GM12878 (cell line): Measurements from ENCODE around the gene OTUB1. TPM values are rescaled to one million over a fixed set of nuclear protein-coding genes. Genes with fewer than 3 reads are reported as not detected.
A peak's percentile ranks its signal among the peaks of the same experiment; 100 is the strongest.

ENCODE experiments used
- ASH2L ChIP-seq: fragments of 300-600, 200-600 bp; sonication (generic); IDR thresholded peaks from 2 replicates; pipeline ENCODE4 v1.6.1; 2017; ENCODE audit warnings: low read depth, mild to moderate bottlenecking, borderline replicate concordance
- BCL11A ChIP-seq: IDR thresholded peaks from 2 replicates; pipeline ENCODE4 v1.6.1; 2011; ENCODE audit warnings: low read depth, low read length
- BRCA1 ChIP-seq: IDR thresholded peaks from 2 replicates; pipeline ENCODE4 v1.6.1; 2011; ENCODE audit warnings: low read depth, low read length, improper control_type of control experiment
- CBX3 ChIP-seq: fragments of 200-600 bp; sonication (generic); IDR thresholded peaks from 2 replicates; pipeline ENCODE4 v1.6.1; 2016; ENCODE audit warnings: low read depth, borderline replicate concordance
- CBX5 ChIP-seq: sonication (generic); IDR thresholded peaks from 2 replicates; pipeline ENCODE4 v1.6.1; 2016; ENCODE audit warnings: low read depth, moderate library complexity, mild to moderate bottlenecking, inconsistent platforms
- CHD2 ChIP-seq: IDR thresholded peaks from 2 replicates; pipeline ENCODE4 v1.6.1; 2011; ENCODE audit warnings: low read depth, low read length, improper control_type of control experiment, borderline replicate concordance
- CREM ChIP-seq: IDR thresholded peaks from 2 replicates; pipeline ENCODE4 v1.6.1; 2014; ENCODE audit warnings: antibody characterized with exemption, low read depth
- FOXM1 ChIP-seq: IDR thresholded peaks from 2 replicates; pipeline ENCODE4 v1.6.1; 2012; ENCODE audit warnings: low read depth, mild to moderate bottlenecking, inconsistent platforms, low read length, moderate library complexity
- HCFC1 ChIP-seq: fragments of 150-350 bp; IDR thresholded peaks from 2 replicates; pipeline ENCODE4 v1.6.1; 2014; ENCODE audit warnings: low read length
- IKZF1 ChIP-seq: fragments of 450-650 bp; conservative IDR thresholded peaks from 2 replicates; pipeline ENCODE4 v1.6.1; 2017; ENCODE audit warnings: antibody characterized with exemption, mild to moderate bottlenecking
- IKZF2 ChIP-seq, 2 experiments: fragments of 450-650 bp; IDR thresholded peaks; 2 replicates each; pipeline ENCODE4 v1.6.1; 2017; ENCODE audit warnings: mild to moderate bottlenecking in 2 of 2, moderate library complexity in 2 of 2
- KAT2A ChIP-seq: conservative IDR thresholded peaks from 2 replicates; pipeline ENCODE4 v1.6.1; 2011; ENCODE audit warnings: low read depth, low read length; ENCODE audit not compliant: control insufficient read depth
- MYB ChIP-seq: fragments of 150-350 bp; IDR thresholded peaks from 2 replicates; pipeline ENCODE4 v1.6.1; 2014; ENCODE audit warnings: mild to moderate bottlenecking, low read depth, low read length, borderline replicate concordance
- NBN ChIP-seq: fragments of 450-650 bp; IDR thresholded peaks from 2 replicates; pipeline ENCODE4 v1.6.1; 2016
- NFXL1 ChIP-seq: fragments of 450-650 bp; IDR thresholded peaks from 2 replicates; pipeline ENCODE4 v1.6.1; 2017; ENCODE audit warnings: antibody characterized with exemption, mild to moderate bottlenecking, borderline replicate concordance
- NKRF ChIP-seq: fragments of 450-650 bp; conservative IDR thresholded peaks from 2 replicates; pipeline ENCODE4 v1.6.1; 2017; ENCODE audit warnings: mild to moderate bottlenecking, moderate library complexity
- NR2C1 ChIP-seq: fragments of 450-650 bp; IDR thresholded peaks from 2 replicates; pipeline ENCODE4 v1.6.1; 2017; ENCODE audit warnings: antibody characterized with exemption, mild to moderate bottlenecking, moderate library complexity
- NR2F1 ChIP-seq: fragments of 450-650 bp; conservative IDR thresholded peaks from 2 replicates; pipeline ENCODE4 v1.6.1; 2017; ENCODE audit warnings: mild to moderate bottlenecking
- PAX5 ChIP-seq: IDR thresholded peaks from 2 replicates; pipeline ENCODE4 v1.6.1; 2011; ENCODE audit warnings: low read depth, low read length, borderline replicate concordance
- PAX8 ChIP-seq: fragments of 450-650 bp; IDR thresholded peaks from 2 replicates; pipeline ENCODE4 v1.6.1; 2017; ENCODE audit warnings: mild to moderate bottlenecking, moderate library complexity
- PBX3 ChIP-seq: IDR thresholded peaks from 2 replicates; pipeline ENCODE4 v1.6.1; 2011; ENCODE audit warnings: mild to moderate bottlenecking, low read depth, low read length, moderate library complexity; ENCODE audit not compliant: insufficient replicate concordance
- RUNX3 ChIP-seq: IDR thresholded peaks from 2 replicates; pipeline ENCODE4 v1.6.1; 2012; ENCODE audit warnings: low read length, inconsistent platforms
- SMC3 ChIP-seq: IDR thresholded peaks from 2 replicates; pipeline ENCODE4 v1.6.1; 2011; ENCODE audit warnings: low read length, improper control_type of control experiment, borderline replicate concordance
- TCF12 ChIP-seq: IDR thresholded peaks from 2 replicates; pipeline ENCODE4 v1.6.1; 2011; ENCODE audit warnings: low read depth, mild to moderate bottlenecking, low read length
- TCF3 ChIP-seq: IDR thresholded peaks from 2 replicates; pipeline ENCODE4 v1.6.1; 2012; ENCODE audit warnings: low read depth, mild to moderate bottlenecking, low read length, borderline replicate concordance; ENCODE audit not compliant: insufficient read depth
- YBX1 ChIP-seq: fragments of 450-650 bp; IDR thresholded peaks from 2 replicates; pipeline ENCODE4 v1.6.1; 2016; ENCODE audit warnings: antibody characterized with exemption
- ZBTB33 ChIP-seq: fragments of 450-650 bp; IDR thresholded peaks from 2 replicates; pipeline ENCODE4 v1.6.1; 2017; ENCODE audit warnings: mild to moderate bottlenecking
- ZNF207 ChIP-seq: fragments of 450-650 bp; IDR thresholded peaks from 2 replicates; pipeline ENCODE4 v1.6.1; 2014; ENCODE audit warnings: antibody characterized with exemption, mild to moderate bottlenecking, borderline replicate concordance
- ZNF217 ChIP-seq: fragments of 450-650 bp; IDR thresholded peaks from 2 replicates; pipeline ENCODE4 v1.6.1; 2017; ENCODE audit warnings: antibody characterized with exemption, mild to moderate bottlenecking
- ZNF384 ChIP-seq: IDR thresholded peaks from 2 replicates; pipeline ENCODE4 v1.6.1; 2012; ENCODE audit warnings: low read depth, mild to moderate bottlenecking, low read length, improper control_type of control experiment, borderline replicate concordance
- polyA plus RNA-seq, 11 experiments: library from polyadenylated mRNA; depleted of rRNA in 4 of 11; unstranded in 6 of 11; stranded (reverse) in 5 of 11; fragments of >200 nt; fragmentation: Nextera tagmentation in 4 of 11; fragmentation: Illumina TruSeq in 1 of 11; extraction: Ambion mirVana in 4 of 11; extraction: Trizol in 1 of 11; gene quantifications; 1 replicate in 1 of 11; 2 replicates in 10 of 11; pipeline versions ENCODE4 v1.2.1 to v1.2.3, GENCODE V29; 2011 to 2016; ENCODE audit warnings: inconsistent platforms in 2 of 11, missing spikeins in 2 of 11, low read depth in 1 of 11
- total RNA-seq, 4 experiments: library from RNA; depleted of rRNA in 3 of 4; stranded (reverse); fragments of >200 nt in 3 of 4; fragmentation: Illumina TruSeq in 1 of 4; extraction: Trizol in 1 of 4; gene quantifications; 2 replicates each; pipeline versions ENCODE4 v1.2.1 to v1.2.3, GENCODE V29; 2013 to 2021

Gene OTUB1
- total and polyA plus RNA-seq, 10 of the 15 experiments (the other 5 are each of a cell fraction or from before 2014, with no cell fraction given): 49.6 to 225 (median 131) TPM

GRCh38 chr11:63939397-63939891, 46.8 kb upstream of the OTUB1 start (continued):
- TF ChIP-seq ZNF384 (no peak), IKZF1 (no peak), FOXM1 (no peak), ZNF207 (no peak), CBX3 (no peak), BRCA1 (no peak), CHD2 (no peak), HCFC1 (no peak), NR2F1 (0 out of 2 replicates have a peak, but pooled peaks have one; percentile 34), ZNF217 (no peak), NR2C1 (peak; percentile 55; the same call in 1 of the 2 replicates), ASH2L (no peak), NBN (no peak), CBX5 (no peak), TCF12 (0 out of 2 replicates have a peak, but pooled peaks have one; percentile 18), PBX3 (no peak), TCF3 (no peak), KAT2A (no peak), YBX1 (no peak), BCL11A (no peak), MYB (no peak), ZBTB33 (no peak), NFXL1 (no peak), NKRF (0 out of 2 replicates have a peak, but pooled peaks have one; percentile 16), PAX8 (no peak), IKZF2 (IDR thresholded peaks at IDR 0.05) (peak in 1 of 2 experiments; percentile 14; a peak in 1 of 4 replicates), RUNX3 (no peak; the same call in 1 of the 2 replicates), CREM (no peak), SMC3 (no peak), PAX5 (no peak)
